Fibroblast of the conjunctiva (primary cell): ENCODE results near the gene MARS1.
"Not testable (repeated sequence)": the region's sequence is repeated elsewhere in the genome, so short reads cannot be mapped to it uniquely, and the experiment has no call there.

ENCODE experiments used
- DNase-seq: peaks from one replicate; pipeline ENCODE4 v3.0.0-alpha.2; 2010; ENCODE audit warnings: low read depth

The MARS1 gene

GRCh38 chr12:57550641-57551549 lies 63.0 kb downstream of the MARS1 start:
- no peak for DNase-seq

DNA sequence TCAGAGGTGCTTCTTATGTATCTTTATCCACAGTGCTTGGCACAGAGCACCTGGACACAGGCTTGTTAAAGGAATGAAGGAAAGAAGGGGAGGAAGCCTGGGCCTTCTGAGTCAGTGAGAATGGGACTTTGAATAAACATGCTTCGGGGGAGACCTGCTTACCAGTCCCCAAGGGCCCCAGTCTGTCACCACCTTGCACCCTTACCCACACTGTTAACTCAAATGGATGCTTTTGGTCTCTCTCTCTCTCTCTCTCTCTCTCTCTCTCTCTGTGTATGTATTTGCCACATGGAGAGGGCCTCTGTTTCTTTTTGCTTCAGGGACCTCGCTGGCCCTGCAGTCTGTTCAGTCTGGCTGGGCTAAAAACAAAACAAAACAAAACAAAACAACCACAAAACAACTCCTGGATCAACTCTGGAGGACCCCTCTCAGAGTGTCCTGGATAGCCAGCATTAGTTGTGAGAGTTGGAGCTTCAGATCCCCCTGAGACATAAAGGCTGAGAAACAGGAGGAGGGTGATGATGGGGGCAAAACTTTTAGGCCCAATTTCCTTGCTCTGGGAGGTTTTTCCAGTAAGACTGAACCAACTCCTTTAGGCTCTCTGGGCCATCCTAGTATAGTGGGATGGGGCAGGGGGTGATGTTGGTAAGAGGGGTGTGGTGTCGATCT lies 63.9 kb downstream of the MARS1 start:
- DNase-seq, result no peak

GRCh38 chr12:57552306-57552651 lies 64.4 kb downstream of the MARS1 start:
- no peak for DNase-seq

GRCh38 chr12:57552835-57553313 lies 65.0 kb downstream of the MARS1 start:
- DNase-seq, result no peak

DNA sequence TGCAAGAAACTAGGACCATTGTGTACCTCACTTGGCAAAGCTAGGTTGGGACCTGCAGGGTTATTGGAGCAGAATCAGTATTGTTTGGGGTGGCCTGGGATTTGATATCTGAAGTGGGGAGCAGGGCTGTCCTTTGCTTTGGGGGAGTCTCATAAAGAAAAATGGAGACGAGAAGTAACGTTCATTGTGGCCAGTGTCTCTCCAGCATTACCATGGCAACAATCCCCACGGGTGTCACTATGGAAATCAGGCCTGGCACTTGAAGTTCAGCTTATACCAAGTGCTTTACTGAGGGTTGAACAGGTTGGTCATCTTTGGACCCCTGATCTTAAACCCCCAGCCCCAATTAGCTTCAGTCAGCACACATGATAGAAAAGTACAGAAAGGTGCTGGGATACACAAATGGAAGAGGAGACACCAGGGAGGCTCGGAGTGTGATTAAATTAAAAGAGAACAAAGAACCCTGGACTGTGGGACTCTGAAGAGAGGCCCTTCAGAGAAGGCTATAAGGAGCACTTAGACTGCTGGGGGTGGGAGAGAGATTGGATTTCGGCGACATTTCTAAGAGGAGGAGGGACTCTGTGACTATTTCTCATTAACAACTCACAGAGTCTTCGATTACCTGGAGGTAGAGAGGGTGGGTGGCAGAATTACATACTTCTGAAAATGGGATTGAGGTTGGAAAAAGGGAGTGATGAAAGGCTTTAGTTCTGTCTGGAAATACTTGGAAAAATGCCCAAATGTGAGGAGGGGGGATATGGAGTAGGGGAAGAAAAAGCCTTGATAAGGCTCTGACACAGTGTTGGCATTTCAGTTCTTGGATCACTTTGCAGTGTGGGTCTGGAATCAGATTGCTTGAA lies 65.7 kb downstream of the MARS1 start:
- no peak for DNase-seq

- no peak for DNase-seq
Observed at GRCh38 chr12:57554453-57554852, 66.6 kb downstream of the MARS1 start.

- DNase-seq, result no peak
Observed at GRCh38 chr12:57554897-57555296, 67.0 kb downstream of the MARS1 start.

DNA sequence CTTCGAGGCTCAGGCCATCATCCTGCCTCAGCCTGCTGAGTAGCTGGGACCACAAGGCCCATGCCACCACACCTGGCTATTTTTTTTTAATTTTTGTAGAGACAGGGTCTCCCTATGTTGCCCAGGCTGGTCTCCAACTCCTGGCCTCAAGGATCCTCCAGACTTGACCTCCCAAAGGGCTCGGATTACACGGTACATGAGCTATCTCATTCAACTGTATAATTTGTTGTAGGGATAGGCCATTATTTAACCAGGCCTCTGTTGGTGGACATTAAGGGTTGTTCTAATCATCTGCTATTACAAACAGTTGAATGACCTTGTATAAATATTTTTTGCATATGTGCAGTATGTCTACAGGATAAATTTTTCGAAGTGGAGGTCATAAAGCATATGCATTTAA lies 71.0 kb downstream of the MARS1 start:
- no peak for DNase-seq

DNA sequence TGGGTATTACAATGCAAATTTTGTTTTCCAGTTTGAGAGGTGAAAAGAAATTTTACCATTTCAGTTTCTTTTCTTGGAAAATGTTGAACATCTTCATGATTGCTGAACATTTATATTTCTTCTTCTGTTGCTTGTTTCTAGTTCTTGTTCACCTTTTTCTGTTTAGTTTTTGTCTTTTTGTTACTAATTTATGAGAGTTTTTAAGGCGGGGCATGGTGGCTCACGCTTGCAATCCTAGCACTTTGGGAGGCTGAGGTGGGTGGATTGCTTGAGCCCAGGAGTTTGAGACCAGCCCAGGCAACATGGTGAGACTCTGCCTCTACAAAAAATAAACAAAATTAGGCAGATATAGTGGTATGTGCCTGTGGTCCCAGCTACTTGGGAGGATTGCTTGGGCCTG lies 72.6 kb downstream of the MARS1 start:
- no peak for DNase-seq

GRCh38 chr12:57561117-57561516 lies 73.2 kb downstream of the MARS1 start:
- DNase-seq, result not testable (repeated sequence)

GRCh38 chr12:57563358-57563757 lies 75.5 kb downstream of the MARS1 start:
- DNase-seq, result no peak

DNA sequence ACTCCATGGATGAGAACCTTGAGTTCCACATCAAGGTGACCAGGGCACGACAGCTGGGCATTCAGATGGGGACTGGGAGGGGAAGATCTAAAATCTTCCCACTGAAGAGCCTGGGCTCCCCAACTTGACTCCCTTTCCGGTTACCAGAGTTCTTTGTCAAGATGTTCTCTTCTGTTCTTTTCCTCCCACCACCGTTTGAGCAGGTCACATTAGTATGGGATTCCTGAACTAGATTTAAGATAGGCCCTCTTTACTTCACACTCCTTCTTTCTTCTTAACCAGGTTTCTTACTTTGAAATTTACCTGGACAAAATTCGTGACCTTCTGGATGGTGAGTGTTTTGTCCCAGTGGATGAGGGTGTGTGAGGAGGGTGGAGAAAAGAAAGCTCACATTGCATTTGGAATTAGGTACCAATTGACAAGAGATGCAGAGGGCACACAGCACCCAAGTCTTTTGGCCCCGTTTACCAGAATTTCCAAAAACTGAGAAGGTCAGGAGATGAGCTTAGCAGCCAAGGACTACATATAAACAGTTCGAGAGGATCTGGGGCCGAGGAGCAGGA lies 76.4 kb downstream of the MARS1 start:
- DNase-seq, result no peak
